ENCODE results near the gene SERPINE2.
"Not testable (repeated sequence)": the region's sequence is repeated elsewhere in the genome, so short reads cannot be mapped to it uniquely, and the experiment has no call there.

The SERPINE2 gene

GRCh38 chr2:224009605-224010315, 29.3 kb downstream of the SERPINE2 start:
- DNase-seq, result no peak

- DNase-seq, result no peak
Measured at GRCh38 chr2:224008702-224009261, 30.3 kb downstream of the SERPINE2 start.

- no peak for DNase-seq
Measured at GRCh38 chr2:224004105-224004695, 34.9 kb downstream of the SERPINE2 start.

GRCh38 chr2:224000662-224001061, 38.4 kb downstream of the SERPINE2 start:
- DNase-seq, result not testable (repeated sequence)

- no peak for DNase-seq
Measured at GRCh38 chr2:223999862-224000261, 39.2 kb downstream of the SERPINE2 start.

GRCh38 chr2:223998948-223999347, 40.1 kb downstream of the SERPINE2 start:
- no peak for DNase-seq

- no peak for DNase-seq
Measured at GRCh38 chr2:223997938-223998337, 41.1 kb downstream of the SERPINE2 start.

GRCh38 chr2:223996391-223996790, 42.7 kb downstream of the SERPINE2 start:
- no peak for DNase-seq

GRCh38 chr2:223995569-223995968, 43.5 kb downstream of the SERPINE2 start:
- no peak for DNase-seq

- no peak for DNase-seq
Measured at GRCh38 chr2:223994562-223995162, 44.4 kb downstream of the SERPINE2 start.

- DNase-seq, result peak; percentile 52 to 58
Measured at GRCh38 chr2:223993634-223994232, 45.4 kb downstream of the SERPINE2 start.

- no peak for DNase-seq
Measured at GRCh38 chr2:223991611-223992010, 47.5 kb downstream of the SERPINE2 start.

GRCh38 chr2:223989856-223990232, 49.2 kb downstream of the SERPINE2 start:
- no peak for DNase-seq

GRCh38 chr2:223989206-223989855, 49.8 kb downstream of the SERPINE2 start:
- DNase-seq, result no peak

GRCh38 chr2:223981241-223981640, 57.8 kb downstream of the SERPINE2 start:
- no peak for DNase-seq

GRCh38 chr2:223980803-223981202, 58.3 kb downstream of the SERPINE2 start:
- no peak for DNase-seq

- DNase-seq, result no peak
Measured at GRCh38 chr2:223980397-223980735, 58.7 kb downstream of the SERPINE2 start.

- no peak for DNase-seq
Measured at GRCh38 chr2:223979730-223980396, 59.2 kb downstream of the SERPINE2 start.

GRCh38 chr2:223978451-223978850, 60.6 kb downstream of the SERPINE2 start:
- peak in 1 of 2 experiments; percentile 27 for DNase-seq

- no peak for DNase-seq
Measured at GRCh38 chr2:223976635-223977226, 62.4 kb downstream of the SERPINE2 start.

- DNase-seq, result no peak
Measured at GRCh38 chr2:223973606-223974005, 65.5 kb downstream of the SERPINE2 start.

- DNase-seq, result no peak
Measured at GRCh38 chr2:223972656-223973102, 66.4 kb downstream of the SERPINE2 start.

All from AML-193 (cell line).